Stimulated activated CD4-positive, alpha-beta T cell treated with anti-CD3 and anti-CD28 coated beads, Interleukin-12 subunit alpha, Interleukin-12 subunit beta, amount 100 ng/mL, for 4 hours (primary cell): ENCODE data around the gene KIF6.

Source experiments
- DNase-seq: peaks from one replicate; pipeline ENCODE4 v3.0.0-alpha.2; 2020

KIF6 gene

DNA sequence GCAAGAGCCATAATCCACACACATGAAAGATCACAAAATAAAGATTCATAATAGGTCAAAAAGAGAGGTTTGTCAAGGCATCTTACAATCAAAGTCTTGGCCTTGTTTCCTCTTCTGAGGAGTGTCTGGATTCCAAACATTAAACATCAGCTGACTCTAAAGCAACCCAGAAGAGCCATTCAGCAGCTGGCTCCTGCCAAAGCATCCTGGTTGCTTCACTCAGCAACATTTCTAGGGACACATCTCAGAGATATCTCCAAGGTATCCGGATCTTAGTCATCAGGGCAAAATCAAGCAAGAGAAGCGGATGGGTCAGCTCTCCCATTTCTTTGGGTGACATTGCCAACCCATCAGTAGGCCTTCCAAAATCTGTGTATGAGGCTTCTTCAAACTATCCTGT is 139.6 kb downstream of the KIF6 start:
- DNase-seq = no peak

DNA sequence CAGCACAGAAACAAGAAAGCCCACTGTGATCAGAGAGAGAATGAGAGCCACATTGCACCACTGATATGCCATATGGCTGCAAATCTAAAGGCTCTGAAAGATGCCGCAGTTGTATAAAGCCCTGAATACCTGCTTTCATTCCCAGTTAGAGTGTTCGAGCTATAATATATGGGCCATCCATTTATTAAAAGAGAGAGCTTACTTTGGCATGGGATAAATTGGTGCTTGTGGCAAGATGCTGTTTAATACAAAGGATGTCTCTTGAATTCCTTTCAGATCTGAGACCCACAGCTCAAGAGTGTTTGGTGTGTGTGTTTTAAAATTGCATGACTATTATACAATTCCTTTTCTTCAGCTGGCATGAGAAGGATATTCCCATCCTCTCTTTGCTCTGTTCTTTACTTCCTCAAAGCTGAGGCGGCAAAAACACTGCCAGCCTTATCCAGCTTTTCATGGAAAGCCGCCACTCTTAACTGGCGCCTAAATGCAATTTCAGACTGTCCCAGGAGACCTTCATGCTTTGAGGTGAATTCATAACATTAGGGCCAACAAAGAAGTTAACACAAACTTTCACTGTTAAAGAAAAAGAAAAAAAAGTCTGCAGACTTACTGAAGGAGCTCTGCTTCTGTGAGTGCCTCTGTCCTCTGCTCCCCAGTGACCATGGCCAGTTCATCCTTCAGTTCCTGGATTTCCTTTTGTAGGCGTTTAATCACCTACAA is 147.6 kb downstream of the KIF6 start:
- no peak for DNase-seq

DNA sequence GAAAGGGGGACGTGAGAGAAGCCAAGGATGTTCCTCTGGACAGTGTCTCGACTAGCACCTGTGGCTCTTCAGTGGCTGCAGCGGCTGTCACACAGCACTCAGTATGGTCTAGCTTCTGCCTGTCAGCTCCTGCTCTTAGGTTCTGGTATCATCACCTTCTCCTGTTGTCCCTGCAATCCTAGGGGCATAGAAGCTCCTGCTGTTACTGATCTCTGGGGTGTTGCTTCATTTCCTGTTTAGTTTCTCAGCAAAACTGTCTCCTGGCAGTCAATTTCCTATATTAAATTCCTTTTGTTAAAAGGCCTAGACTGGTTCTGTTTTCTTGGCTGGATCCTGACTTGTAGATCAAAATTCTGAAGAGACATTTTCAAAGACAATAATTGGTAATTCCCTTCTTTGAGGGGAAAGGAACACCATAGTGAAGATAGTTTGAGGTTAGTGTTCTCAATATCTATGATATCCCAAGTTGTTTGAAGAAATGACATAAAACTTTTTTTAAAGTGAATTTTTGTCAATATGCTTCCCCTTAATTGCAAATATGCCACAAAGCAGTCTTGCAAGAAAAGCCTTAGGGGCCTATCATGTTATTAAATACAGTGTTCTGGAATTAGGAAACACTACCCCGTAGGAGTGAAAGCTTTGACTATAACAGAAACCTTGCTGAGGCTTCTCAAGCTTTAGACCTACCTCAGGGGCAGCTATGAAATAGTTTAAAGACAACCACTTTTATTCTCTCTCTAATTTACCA is 148.5 kb downstream of the KIF6 start:
- no peak for DNase-seq

DNA sequence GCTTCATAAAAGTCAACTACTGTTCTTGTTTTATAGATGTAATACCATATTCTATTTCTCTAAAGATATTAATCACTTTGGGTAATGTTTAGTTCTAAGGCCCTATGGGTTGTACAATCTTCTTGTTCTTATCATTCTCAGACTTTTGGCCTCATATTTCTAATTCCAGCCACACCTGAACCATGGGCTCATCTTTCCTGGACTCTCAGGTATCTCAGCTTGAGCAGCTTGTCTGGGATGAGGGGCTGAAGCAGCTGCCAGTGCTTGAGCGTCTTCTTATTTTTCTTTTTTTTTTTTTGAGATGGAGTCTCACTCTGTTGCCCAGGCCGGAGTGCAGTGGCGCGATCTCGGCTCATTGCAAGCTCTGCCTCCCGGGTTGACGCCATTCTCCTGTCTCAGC is 150.2 kb downstream of the KIF6 start:
- no peak for DNase-seq

DNA sequence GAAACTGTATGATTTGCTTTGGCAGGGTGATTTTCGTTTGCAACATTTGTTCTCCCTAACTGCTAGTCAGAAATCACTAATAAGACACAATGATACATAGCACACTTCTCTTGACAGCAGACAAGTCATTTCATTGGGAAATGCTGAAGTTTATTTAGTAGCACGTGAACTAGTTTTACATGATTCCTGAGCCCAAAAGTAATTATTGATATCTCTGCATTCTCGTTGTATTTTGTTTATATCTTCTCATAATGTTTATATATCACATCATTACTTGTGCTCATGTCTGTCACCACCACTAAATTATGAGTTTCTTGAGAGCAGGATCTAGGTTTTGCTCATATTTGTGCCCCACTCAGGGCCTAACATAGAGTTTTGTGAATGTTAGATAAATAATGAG is 151.7 kb downstream of the KIF6 start:
- no peak for DNase-seq

DNA sequence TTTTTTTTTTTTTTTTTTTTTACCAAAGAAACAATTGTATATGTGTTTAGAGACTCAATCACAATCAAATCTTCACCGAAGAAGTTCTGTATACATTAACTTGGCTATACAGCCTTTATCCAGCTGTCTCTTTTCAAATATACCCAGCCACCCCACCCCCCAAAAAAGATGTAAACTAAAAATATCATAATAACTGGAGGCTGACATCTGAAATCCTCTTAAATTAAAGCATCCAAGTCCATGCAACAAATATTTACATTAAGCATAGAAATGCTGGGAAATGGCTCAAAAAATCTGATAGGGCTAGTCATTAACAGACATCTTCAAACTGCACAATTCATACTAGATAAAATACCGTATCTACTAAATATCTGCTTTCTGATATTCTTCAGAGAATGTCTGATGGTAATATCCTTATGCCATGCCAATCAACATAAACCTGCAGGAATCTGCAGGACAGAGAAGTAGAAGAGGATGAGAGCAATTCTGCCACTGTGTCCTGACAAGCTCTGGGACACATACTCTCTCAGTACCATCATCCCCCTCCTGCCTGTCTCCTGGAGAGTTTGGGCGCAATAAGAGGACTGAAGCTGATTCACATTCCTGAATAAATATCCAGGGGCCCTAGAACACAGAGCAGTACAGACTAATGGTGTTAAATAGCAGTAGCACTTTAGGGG is 152.4 kb downstream of the KIF6 start:
- no peak for DNase-seq

DNA sequence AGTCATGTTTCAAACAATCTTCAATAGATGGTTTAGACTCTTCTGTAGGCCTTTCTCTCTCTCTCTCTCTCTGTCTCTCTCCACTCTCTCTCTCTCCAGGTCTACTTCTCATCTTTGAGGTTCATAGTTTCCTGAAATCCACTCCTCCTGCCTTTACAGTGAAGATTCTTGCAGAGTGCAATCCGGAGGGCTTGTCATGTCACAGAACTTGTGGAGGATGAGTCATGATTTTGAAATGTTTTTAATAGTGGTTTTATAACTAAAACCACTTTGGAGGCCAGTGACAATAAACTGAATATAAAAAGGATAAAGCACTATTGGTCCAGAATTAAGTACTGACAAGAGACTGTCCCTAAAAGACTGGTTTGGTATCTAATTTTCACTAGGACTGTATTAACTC is 156.3 kb downstream of the KIF6 start:
- no peak for DNase-seq

DNA sequence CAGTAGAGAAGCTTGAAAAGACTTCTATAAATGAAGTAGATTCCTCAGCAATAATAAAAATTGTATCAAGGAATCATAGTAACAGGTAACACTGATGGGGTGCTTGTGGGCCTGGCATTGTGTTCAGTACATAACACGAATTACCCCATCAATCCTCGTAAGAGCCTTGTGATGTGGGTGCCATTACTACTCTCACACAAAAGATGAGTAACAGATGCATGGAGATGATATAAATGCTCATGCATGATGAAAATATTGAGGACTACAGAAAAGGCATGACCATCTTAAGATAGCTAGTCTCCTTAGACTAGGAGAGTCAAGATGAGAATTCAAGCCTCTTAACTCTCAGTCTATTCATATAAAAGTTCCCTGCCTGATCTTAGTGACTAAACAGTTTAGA is 158.1 kb downstream of the KIF6 start:
- DNase-seq = no peak

DNA sequence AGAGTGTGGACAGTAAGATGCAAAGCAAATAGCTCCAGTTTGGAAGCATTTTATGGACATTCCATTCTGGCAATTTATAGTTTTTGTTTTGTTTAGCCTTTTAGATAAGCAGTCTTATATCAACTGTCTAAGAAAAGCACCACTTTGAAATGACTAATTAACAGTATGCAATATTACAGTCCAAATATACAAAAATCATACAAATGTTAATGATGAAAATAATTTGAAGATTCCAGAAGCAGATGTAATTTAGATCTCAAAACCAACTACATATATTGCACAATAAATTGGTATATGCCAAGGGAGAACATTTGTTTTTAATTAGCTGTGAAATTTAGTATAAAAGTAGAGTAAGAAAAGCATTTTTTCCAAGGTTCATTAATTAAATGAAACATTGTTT is 158.8 kb downstream of the KIF6 start:
- no peak for DNase-seq

DNA sequence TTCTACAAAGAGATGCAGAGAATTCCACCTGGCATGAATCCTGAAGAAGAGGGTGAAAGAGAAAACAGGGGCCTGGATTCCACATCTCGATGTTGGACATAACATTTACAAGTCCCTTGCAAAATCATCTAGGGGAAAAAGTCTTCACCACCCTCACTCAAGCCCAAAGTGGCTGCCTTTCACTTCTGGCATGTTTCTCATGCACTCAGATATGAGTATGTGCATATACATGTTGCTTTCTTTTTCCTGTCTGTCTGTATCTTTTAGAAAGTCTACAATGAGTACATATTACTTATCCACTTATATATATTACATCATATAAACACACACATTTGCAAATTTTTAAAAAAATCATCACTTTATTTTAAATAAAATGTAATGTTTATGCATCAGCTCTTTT is 159.3 kb downstream of the KIF6 start:
- DNase-seq = no peak

DNA sequence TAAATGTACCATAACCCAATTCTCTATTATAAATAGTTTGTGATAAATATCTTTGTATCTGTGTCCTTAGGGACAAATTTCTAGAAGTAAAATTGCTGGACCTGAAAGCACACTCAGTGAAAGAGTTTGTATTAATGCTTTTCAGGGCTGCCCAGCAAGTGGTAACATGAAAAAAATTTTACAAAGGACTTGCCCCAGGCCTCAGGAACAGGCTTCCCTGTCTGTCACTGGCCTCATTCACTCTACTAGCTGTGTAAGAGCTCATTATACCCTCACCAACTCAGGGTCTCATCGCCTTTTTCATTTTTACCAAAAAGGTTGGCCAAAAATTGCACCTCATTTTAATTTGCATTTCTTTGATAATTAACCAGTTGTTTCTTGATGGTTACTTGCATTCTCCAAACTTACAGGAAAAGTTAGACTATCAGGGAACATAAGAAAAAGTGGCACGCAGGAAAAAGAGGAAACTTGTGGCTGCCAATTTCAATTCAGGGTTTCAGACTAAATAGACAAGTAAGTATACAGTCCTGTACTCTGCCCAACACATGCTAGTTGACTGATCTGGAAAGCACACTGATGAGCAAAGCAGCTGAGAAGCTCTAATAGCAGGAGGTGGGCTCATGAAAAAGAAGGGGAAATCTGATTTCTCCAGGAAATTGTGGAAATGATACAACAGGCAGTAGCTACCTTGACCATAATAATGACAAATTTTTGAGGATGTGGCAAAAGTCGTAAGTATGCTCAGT is 161.5 kb downstream of the KIF6 start:
- no peak for DNase-seq

DNA sequence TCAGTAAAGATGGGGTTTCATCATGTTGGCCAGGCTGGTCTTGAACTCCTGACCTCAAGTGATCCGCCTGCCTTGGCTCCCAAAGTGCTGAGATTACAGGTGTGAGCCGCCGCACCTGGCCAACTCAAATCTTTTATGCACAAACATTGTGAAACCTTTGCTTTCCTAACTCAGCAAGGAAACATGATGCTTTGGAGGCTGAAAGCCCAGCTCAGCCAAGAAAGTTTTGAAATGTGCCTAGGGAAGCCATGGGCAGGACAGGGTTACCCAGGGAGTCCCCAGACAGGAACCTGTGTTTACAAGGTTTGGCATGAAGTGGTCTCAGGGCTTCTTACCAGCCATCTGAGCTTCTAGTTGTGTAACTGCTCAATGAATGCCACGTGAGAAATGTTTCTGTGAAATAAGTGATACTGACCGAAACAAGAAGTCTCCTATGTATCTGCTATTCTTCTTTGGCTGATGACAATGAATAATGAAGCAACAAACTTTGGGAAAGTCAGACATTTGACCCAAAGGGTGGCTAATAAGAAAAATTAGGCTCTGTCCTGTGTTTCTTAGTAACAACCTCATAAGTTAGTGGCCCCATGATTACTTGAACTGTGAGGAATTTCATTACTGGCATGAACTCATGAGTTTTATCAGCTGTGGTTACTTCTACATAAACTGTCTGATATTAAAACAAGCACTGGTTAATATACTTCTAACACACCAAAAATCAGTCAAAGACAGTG is 163.5 kb downstream of the KIF6 start:
- DNase-seq = no peak

DNA sequence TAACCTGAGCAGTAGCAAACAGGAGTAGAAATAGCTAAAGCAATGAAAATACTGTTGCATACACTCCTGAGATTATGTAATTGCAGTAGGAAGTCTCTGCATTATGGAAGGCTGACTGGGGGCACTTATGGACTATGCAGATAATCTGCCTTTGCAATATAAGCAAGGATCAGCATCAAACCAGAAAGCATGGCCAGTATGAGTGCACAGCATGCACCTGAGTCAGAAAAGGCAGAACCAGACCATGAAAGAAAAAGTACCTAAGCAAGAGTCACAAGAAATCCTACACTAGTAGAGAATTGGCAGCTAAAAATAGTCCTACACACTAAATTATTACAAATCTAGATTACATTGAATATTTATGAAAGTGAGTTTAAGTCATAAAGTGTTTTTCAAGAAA is 164.3 kb downstream of the KIF6 start:
- DNase-seq = no peak

DNA sequence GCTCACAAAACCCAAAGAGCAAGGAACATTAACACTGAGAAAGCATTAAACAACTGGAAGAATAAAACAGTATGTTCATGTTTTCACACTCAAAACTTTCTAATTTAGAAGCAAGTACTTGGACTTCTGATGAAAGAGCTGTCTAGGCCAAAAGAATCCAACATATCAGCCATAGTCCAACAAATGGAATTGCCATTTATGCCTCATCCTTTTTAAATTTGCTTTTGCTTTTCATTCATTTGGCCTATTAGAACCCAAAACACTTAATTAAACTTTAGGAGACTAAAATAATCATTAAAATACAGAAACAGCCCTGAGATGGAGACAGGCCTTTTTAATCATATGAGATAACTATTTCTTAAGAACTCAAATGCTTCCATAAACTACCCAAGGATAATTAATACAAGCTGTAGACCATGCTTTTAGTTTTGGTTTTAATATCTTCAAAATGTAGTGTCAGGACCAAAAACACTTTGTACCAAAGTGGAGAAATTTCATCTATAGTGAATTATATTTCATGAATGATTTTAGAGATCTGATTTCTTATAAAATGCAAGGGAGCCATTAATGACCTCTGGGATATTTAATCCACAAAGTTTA is 166.5 kb downstream of the KIF6 start:
- no peak for DNase-seq

DNA sequence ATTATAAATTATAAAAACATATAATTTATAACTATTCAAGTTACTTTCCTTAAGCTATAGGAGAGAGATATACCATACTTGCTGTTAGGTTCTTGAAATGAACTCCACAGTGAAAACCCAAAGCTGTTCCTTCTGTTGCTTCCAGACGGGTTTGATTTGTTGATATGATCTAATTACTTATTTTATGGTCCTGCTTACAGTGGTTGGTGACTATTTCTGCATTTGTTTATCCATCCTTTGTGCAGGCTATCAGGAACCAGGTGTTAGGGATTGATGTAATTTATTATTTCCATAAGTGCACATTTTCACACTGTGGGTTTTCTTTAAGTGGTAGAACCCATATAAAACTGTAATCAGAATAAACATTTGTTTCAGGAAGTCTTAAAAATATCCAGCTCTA is 167.1 kb downstream of the KIF6 start:
- no peak for DNase-seq

DNA sequence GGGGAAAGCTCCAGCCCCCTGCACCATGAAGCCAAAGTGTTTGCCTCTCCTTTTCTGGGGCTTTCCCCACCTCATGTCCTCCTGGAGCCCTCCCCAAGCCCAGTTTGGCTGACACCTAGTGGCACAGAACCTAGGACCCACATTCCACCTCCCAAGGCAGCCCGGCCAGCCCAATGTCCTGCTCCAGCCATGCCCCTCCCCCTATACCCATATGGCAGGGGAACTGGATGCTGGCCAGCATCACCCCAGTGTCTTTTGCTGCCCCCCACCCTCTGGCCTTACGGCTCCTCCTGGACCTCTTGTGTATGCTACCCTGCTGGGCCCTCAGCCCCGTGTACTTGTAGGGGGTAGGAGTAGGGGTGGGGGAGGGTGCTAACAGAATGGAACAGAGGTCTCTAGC is 170.1 kb downstream of the KIF6 start:
- no peak for DNase-seq

DNA sequence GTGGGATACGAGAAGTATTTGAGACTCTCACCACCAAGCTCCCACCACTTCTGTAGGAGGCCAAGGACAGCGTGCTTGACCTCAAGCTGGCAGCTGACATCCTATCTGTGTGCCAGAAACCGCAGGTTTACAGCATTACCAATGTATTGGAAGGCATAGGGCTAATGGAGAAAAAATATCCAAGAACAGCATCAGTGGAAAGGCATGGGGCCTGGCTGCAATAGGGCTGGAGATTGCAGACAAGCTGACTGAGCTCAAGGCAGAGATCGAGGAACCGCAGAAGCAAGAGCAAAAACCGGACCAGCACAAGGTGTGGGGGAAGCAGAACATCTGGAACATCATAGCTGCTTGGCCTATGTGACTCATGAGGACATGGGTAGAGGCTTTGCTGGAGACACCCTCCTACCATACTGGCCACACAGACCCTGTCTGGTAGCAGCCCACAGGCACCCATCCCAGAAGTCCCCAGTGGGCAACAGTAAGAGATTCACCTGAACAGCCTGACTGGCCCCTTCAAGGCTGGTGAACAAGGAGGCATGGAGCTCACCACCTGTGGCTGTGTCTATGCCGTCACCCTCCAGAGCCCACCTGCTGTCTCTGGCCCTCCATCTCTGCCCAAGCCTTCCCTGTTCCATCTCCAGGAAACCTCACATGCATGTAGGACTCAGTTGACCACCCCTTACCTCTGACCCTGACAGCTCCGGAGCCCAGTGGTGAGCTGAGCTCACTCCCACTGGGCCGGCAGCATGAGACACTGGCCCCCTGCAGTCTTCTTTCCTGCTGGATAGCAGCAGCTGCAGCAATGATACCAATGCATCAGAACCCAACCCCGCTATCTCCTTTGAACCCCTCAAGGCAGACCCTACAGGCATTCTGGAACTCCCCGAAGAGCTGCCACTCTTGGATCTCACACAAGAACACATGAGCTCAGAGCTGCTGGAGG is 171.1 kb downstream of the KIF6 start:
- no peak for DNase-seq

DNA sequence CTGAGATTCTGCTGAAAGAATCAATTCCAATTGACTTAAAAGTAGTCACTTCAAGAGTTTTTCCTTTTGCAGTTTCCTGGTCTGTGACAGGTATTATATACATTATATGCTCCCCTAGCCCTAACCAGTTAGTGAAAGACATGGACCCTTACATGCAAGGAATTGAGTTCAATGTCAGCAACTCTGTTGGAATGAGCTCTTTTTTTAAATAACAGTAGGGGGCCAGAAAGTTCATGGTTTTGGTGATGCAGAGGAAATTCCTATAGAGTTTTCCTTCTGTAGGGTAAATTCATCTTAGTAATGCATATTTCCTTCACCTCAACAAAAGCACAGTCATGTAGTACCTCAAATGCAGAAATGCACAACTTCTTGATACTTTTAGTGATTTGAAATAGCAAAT is 172.2 kb downstream of the KIF6 start:
- no peak for DNase-seq

DNA sequence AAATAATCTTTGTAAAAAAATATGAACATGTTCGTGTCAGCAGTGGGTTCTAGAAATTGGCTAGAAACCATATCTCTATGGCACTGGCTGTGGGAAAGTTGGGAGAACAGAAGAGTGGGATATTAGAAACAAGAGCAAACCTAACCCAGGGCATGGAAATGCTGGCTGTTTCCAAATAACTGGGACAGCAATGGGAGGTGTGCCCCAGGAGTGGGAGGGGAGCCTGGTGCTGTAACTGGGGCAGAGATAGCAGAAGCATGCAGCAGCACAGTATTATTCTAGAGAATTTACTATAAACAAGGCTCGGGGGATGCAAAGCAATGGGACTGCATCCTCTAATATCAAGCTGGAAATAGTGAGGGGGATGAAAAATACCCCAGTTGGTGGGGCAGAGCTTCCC is 175.0 kb downstream of the KIF6 start:
- no peak for DNase-seq

DNA sequence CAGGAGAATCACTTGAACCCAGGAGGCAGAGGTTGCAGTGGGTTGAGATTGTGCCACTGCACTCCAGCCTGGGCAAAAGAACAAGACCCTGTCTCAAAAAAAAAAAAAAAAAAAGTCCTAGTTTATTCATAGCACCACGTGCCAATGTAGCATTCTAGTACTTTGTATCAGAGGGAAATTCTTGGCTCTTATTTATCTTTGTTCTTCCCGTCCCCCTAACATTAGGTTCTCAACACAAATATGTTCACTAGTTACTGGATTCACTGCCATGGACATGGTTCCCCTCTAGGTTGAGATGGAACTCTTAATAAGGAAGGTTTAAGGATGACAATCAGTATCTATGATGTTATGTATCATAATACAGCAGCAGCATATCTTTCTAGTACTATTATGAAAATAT is 178.5 kb downstream of the KIF6 start:
- no peak for DNase-seq

DNA sequence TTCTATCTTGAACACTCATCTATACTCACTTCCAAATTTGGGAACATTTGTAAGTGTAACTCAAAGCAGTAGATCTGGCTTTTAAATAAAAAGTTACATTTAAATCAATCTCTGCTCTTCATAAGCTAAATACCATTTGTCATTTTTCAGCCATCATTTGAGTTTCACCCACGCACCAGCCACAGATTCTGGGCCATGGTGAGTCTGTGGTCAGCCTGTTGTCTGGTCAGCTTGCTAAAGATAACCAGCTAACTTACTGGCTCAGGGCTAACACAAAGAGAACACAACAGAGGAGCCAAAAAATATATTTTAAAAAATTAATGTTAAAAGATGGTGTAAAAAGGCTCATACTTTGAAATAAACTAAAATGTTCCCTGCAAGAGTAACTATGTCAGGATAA is 181.3 kb downstream of the KIF6 start:
- DNase-seq = no peak
